Mesothelial cell of epicardium (in vitro differentiated cells): Measurements from ENCODE around the gene UGT1A6. TPM values are rescaled to one million over a fixed set of nuclear protein-coding genes. Genes with fewer than 3 reads are reported as not detected.

Experiments used
- DNase-seq, 2 experiments: peaks; one replicate each; pipeline ENCODE4 v3.0.0; 2021; ENCODE audit warnings: low spot score in 2 of 2; ENCODE audit not compliant: unreplicated experiment in 2 of 2
- H3K27ac Mint-ChIP-seq: 2 replicates; pipeline ENCODE4 v1.8.0; 2021; ENCODE audit warnings: mixed read lengths
- H3K27me3 Mint-ChIP-seq: 2 replicates; pipeline ENCODE4 v1.8.0; 2021; ENCODE audit warnings: low read depth, mixed read lengths
- H3K36me3 Mint-ChIP-seq: 2 replicates; pipeline ENCODE4 v1.8.0; 2021; ENCODE audit warnings: mixed read lengths
- H3K4me1 Mint-ChIP-seq: 2 replicates; pipeline ENCODE4 v1.8.0; 2021; ENCODE audit warnings: mixed read lengths
- H3K4me3 Mint-ChIP-seq: 2 replicates; pipeline ENCODE4 v1.8.0; 2021; ENCODE audit warnings: mild to moderate bottlenecking, moderate library complexity, mixed read lengths
- H3K9me3 Mint-ChIP-seq: 2 replicates; pipeline ENCODE4 v1.8.0; 2021; ENCODE audit warnings: mixed read lengths
- total RNA-seq: library from RNA; stranded (reverse); gene quantifications from 3 replicates; pipeline ENCODE4 v1.2.1, GENCODE V29; 2021
- TF ChIP-seq, protein P1 (sequence below): fragments of 200-600 bp; sonication (generic); IDR thresholded peaks from one replicate; pipeline ENCODE4 v1.5.0; 2021; ENCODE audit warnings: antibody characterized with exemption; ENCODE audit not compliant: unreplicated experiment

Gene UGT1A6
- total RNA-seq, 1 donor from 2014 or later = not detected

- no peaks in the 10 kb centered on the region for H3K36me3 Mint-ChIP-seq
- TF ChIP-seq, protein P1, sequence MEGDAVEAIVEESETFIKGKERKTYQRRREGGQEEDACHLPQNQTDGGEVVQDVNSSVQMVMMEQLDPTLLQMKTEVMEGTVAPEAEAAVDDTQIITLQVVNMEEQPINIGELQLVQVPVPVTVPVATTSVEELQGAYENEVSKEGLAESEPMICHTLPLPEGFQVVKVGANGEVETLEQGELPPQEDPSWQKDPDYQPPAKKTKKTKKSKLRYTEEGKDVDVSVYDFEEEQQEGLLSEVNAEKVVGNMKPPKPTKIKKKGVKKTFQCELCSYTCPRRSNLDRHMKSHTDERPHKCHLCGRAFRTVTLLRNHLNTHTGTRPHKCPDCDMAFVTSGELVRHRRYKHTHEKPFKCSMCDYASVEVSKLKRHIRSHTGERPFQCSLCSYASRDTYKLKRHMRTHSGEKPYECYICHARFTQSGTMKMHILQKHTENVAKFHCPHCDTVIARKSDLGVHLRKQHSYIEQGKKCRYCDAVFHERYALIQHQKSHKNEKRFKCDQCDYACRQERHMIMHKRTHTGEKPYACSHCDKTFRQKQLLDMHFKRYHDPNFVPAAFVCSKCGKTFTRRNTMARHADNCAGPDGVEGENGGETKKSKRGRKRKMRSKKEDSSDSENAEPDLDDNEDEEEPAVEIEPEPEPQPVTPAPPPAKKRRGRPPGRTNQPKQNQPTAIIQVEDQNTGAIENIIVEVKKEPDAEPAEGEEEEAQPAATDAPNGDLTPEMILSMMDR = no peak
- H3K9me3 Mint-ChIP-seq = peaks cover 8% of the 10 kb centered on the region
- H3K4me3 Mint-ChIP-seq = no peak within 1 kb of the TSS
- no peak for DNase-seq
- no peaks in the 10 kb centered on the region for H3K4me1 Mint-ChIP-seq
- H3K27ac Mint-ChIP-seq = no peak within 1 kb of the TSS
- peaks cover 26% of the 10 kb centered on the region for H3K27me3 Mint-ChIP-seq
Measured at GRCh38 chr2:233671290-233672161, 21.2 kb upstream of the UGT1A6 start, which contains the start of gene UGT1A9. Gene UGT1A9 (plus strand): TSS chr2:233671898. CDS start chr2:233671935, 37 bp downstream.

- DNase-seq = no peak
- Mint-ChIP-seq H3K27me3 (peaks cover 38% of the 10 kb centered on the region), H3K4me1 (no peaks in the 10 kb centered on the region), H3K9me3 (peaks cover 8% of the 10 kb centered on the region), H3K4me3 (no peak overlapping the region), H3K36me3 (no peaks in the 10 kb centered on the region), H3K27ac (no peak overlapping the region)
- TF ChIP-seq, protein P1 = no peak
Measured at GRCh38 chr2:233672886-233673285, 19.8 kb upstream of the UGT1A6 start.

- TF ChIP-seq, protein P1 = no peak
- H3K27ac Mint-ChIP-seq = no peak overlapping the region
- peaks cover 46% of the 10 kb centered on the region for H3K27me3 Mint-ChIP-seq
- H3K36me3 Mint-ChIP-seq = no peaks in the 10 kb centered on the region
- peaks cover under 1% of the 10 kb centered on the region for H3K9me3 Mint-ChIP-seq
- DNase-seq = no peak
- no peaks in the 10 kb centered on the region for H3K4me1 Mint-ChIP-seq
- no peak overlapping the region for H3K4me3 Mint-ChIP-seq
Measured at GRCh38 chr2:233673896-233674295, 18.8 kb upstream of the UGT1A6 start.

- H3K36me3 Mint-ChIP-seq = no peaks in the 10 kb centered on the region
Measured at GRCh38 chr2:233674314-233674713, 18.4 kb upstream of the UGT1A6 start.

DNA sequence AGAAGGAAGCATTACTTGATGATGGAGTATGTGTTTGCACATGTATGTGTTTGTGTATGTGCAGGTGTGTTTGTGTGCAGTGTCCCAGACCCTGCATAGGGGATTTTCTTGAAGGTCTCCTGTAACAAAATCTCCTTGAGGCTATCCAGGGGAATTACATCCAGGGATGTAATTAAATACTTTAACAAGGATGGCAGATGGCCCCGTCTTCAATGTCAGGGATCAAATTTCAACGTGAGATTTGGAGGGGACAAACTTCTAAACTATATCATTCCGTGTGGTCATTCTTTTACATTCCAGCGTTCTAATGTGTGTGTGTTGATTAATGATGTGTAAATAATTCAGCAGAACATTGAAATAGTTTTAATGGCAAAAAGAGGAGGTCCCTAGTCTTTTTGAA, 17.7 kb upstream of the UGT1A6 start:
- Mint-ChIP-seq H3K27me3 (peaks cover 53% of the 10 kb centered on the region), H3K36me3 (no peaks in the 10 kb centered on the region), H3K4me1 (no peaks in the 10 kb centered on the region), H3K4me3 (no peak overlapping the region), H3K9me3 (no peaks in the 10 kb centered on the region), H3K27ac (no peak overlapping the region)
- TF ChIP-seq, protein P1 = no peak
- DNase-seq = no peak

More at GRCh38 chr2:233674314-233674713, 18.4 kb upstream of the UGT1A6 start:
- Mint-ChIP-seq H3K27ac (no peak overlapping the region), H3K27me3 (peaks cover 48% of the 10 kb centered on the region), H3K9me3 (no peaks in the 10 kb centered on the region), H3K4me3 (no peak overlapping the region), H3K4me1 (no peaks in the 10 kb centered on the region)
- no peak for DNase-seq
- TF ChIP-seq, protein P1 = no peak
